ENCODE results near the gene PC. TPM values are rescaled to one million over a fixed set of nuclear protein-coding genes. Genes with fewer than 3 reads are reported as not detected.

PC gene
- total RNA-seq, 4 donors from 2014 or later, result 13.1 to 67.6 (median 32.1) TPM

GRCh38 chr11:66854231-66854661 lies 103.9 kb downstream of the PC start:
- intact Hi-C loops (cut with DNase I; ENCODE audit: low total_unique reads), result no loop called here
- Histone ChIP-seq H3K9me3 (no peaks in the 10 kb centered on the region), H3K27me3 (no peaks in the 10 kb centered on the region), H3K27ac (no peak overlapping the region), H3K36me3 (no peaks in the 10 kb centered on the region), H3K4me3 (no peak overlapping the region), H3K4me1 (peaks cover 8 to 9% of the 10 kb centered on the region in 2 donors)
- in situ Hi-C loops (cut with MboI; ENCODE audit: low sequenced_read_pairs in 4 of 4), result no loop called here
- ATAC-seq, result no peak
- no peak for DNase-seq
- TF ChIP-seq, protein P1, sequence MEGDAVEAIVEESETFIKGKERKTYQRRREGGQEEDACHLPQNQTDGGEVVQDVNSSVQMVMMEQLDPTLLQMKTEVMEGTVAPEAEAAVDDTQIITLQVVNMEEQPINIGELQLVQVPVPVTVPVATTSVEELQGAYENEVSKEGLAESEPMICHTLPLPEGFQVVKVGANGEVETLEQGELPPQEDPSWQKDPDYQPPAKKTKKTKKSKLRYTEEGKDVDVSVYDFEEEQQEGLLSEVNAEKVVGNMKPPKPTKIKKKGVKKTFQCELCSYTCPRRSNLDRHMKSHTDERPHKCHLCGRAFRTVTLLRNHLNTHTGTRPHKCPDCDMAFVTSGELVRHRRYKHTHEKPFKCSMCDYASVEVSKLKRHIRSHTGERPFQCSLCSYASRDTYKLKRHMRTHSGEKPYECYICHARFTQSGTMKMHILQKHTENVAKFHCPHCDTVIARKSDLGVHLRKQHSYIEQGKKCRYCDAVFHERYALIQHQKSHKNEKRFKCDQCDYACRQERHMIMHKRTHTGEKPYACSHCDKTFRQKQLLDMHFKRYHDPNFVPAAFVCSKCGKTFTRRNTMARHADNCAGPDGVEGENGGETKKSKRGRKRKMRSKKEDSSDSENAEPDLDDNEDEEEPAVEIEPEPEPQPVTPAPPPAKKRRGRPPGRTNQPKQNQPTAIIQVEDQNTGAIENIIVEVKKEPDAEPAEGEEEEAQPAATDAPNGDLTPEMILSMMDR (IDR thresholded peaks at IDR 0.05 in 4 of 5, conservative IDR thresholded peaks at IDR 0.05 in 1 of 5), result no peak
- TF ChIP-seq POLR2A (IDR thresholded peaks at IDR 0.05), result no peak

- peaks cover 8 to 9% of the 10 kb centered on the region in 2 donors for H3K4me1 ChIP-seq
- intact Hi-C loops (cut with DNase I; ENCODE audit: low total_unique reads) (no loop called here), in situ Hi-C loops (cut with MboI; ENCODE audit: low sequenced_read_pairs in 4 of 4) (no loop called here)
- ATAC-seq, result no peak
- peak in 1 of 2 donors; percentile 0 for DNase-seq
- H3K27ac ChIP-seq, result no peak overlapping the region
- no peaks in the 10 kb centered on the region for H3K9me3 ChIP-seq
- TF ChIP-seq POLR2A (IDR thresholded peaks at IDR 0.05), result no peak
- TF ChIP-seq, protein P1 (IDR thresholded peaks at IDR 0.05 in 4 of 5, conservative IDR thresholded peaks at IDR 0.05 in 1 of 5), result no peak
- H3K27me3 ChIP-seq, result no peaks in the 10 kb centered on the region
- H3K36me3 ChIP-seq, result no peaks in the 10 kb centered on the region
- H3K4me3 ChIP-seq, result no peak overlapping the region
Observed at GRCh38 chr11:66853242-66854229, 104.6 kb downstream of the PC start.

GRCh38 chr11:66852466-66853241 lies 105.5 kb downstream of the PC start:
- H3K36me3 ChIP-seq, result peaks cover 0 to 7% of the 10 kb centered on the region in 2 donors
- TF ChIP-seq, protein P1 (IDR thresholded peaks at IDR 0.05 in 4 of 5, conservative IDR thresholded peaks at IDR 0.05 in 1 of 5), result no peak
- no peaks in the 10 kb centered on the region for H3K9me3 ChIP-seq
- H3K4me3 ChIP-seq, result no peak overlapping the region
- no peaks in the 10 kb centered on the region for H3K27me3 ChIP-seq
- in situ Hi-C loops (cut with MboI; ENCODE audit: low sequenced_read_pairs in 4 of 4) (no loop called here), intact Hi-C loops (cut with DNase I; ENCODE audit: low total_unique reads) (no loop called here)
- ATAC-seq, result no peak
- no peak overlapping the region for H3K27ac ChIP-seq
- peaks cover 8 to 9% of the 10 kb centered on the region in 2 donors for H3K4me1 ChIP-seq
- peak in 1 of 2 donors; percentile 11 for DNase-seq

DNA sequence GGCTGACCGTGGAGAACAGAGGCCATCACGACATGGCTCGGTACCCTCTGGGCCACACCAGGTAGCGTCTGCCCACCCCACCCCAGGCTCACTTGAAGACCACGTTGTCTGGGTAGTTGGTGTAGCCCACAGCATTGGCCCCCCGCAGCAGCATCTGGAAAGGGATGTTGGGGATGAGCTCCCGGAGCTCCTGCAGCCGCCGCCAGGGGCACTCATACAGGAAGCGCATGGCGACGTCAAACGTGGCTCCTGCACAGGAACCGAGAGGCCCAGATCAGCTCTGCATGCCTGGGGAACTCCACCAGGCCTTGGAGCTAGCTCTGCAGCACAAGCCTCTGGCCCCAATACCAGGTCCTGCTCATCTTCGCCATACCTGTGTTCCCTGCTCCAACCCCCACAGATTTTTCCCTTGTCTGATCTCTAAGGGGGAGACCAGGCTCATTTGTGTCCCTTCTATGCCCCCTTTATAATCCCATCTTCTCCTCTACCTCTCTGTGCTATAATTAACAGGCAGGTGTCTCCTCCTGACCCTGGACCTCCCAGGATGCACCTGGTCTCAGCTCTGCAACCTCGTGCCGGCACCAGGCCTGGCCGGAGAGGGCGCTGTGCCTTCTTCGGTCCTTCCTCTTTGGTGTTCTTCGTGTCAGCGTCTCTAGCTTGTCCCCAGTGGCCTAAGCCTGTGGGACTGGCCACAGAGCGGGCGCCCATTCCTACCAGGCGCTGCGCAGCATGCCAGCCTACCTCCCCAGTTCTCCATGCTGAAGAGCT lies 106.3 kb downstream of the PC start:
- Histone ChIP-seq H3K4me1 (peaks cover 8 to 9% of the 10 kb centered on the region in 2 donors), H3K27me3 (no peaks in the 10 kb centered on the region), H3K27ac (no peak overlapping the region), H3K4me3 (no peak overlapping the region), H3K9me3 (no peaks in the 10 kb centered on the region), H3K36me3 (peaks cover 0 to 9% of the 10 kb centered on the region in 2 donors)
- ATAC-seq (no peak), DNase-seq (peak in 1 of 2 donors; percentile 10)
- intact Hi-C loops (cut with DNase I; ENCODE audit: low total_unique reads) (no loop called here), in situ Hi-C loops (cut with MboI; ENCODE audit: low sequenced_read_pairs in 4 of 4) (no loop called here)
- TF ChIP-seq POLR2A (IDR thresholded peaks at IDR 0.05), result no peak
- TF ChIP-seq, protein P1 (IDR thresholded peaks at IDR 0.05 in 4 of 5, conservative IDR thresholded peaks at IDR 0.05 in 1 of 5), result no peak

Data from gastrocnemius medialis (tissue), 4 donors.